Activated CD8-positive, alpha-beta memory T cell treated with anti-CD3 and anti-CD28 coated beads for 24 hours (primary cell): ENCODE results near the gene RAI1.

Source experiments
- DNase-seq: peaks from one replicate; pipeline ENCODE4 v3.0.0-alpha.2; 2020

Gene RAI1

DNA sequence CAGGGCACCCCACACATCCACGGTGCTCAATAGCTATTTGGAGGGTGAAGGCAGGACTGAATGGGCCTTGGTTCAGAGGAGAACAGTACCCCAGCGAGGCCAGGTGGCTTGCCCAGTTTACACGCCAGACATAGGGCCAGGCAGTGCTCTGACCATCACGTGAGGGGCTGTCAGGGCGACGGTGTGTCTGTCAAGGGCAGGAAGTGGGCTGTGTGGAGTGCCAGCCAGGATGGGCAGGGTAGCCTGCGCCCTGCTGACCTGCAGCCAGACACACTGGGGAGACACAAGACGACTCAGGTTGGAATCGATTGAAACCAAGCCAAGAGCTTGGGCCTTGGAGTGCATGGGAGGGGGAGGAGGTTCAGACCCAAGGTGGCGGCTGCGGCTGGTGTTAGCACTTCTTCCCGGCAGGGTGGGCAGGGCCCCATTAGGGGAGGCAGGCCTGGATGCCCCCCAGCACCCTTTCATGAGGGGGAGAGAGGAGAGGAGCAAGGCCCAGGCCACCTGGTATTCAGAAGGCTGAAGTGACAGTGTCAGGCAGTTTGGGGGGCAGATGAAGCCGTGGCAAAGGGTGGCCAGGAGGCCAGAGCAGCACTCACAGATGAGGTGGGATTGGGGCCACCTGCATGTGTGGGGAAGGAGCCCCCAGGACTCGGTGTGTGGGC, 87.3 kb downstream of the RAI1 start:
- no peak for DNase-seq

DNA sequence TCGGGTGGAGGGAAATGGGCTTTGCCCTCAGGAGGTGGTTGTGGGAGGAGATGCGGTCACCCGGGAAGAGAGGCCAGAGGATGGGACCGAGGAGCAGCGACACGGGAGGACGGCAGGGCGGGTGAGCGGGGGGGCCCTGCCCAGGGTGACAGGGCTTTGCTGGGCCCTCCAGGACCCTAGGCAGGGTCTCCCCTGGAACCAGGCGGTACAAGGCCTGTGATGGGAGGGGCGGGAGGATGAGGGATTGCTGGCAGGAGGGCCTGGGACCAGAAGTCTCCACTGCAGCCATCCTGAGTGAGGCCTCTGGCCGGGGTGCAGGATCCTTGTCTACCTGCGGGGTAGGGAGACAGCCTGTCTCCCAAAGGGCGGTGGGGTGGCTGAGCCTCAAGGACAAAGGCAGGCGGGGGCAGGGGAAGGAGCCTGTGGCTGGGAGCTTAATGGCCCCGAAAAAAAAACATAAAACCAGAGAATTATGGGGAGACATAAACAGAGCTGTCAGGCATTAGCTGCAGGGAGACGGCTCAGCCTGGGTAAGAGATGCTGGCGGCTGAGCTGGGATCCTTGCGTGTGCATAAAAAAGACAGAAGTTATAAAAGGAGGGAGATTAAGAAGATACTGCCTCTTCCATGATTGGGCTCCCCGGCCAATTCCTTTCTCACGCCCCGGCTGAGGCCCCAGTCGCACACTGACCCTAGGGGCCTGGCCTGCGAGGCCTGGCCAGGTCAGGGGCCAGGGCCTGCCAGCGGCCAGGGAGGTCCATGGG, 88.8 kb downstream of the RAI1 start:
- no peak for DNase-seq

DNA sequence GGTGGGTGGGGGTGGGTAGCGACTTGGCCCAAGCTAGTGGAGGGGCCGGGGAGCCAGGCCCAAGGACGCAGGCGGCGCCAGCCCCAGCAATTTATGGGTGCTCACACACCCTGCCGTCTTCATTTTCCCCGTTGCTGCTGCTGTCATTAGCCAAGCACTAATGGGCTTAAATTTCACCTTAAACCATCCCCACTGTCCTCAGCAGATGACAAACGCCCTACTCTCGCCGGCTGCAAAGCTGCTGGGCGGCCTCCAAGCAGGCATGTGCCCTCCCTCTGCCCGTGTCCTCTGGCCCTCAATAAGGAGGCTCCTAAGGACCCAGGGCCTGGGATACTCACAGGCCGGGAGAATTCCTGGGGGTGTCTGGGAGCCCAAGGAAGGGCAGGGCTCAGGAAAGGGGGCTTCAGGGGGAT, 89.4 kb downstream of the RAI1 start:
- no peak for DNase-seq

DNA sequence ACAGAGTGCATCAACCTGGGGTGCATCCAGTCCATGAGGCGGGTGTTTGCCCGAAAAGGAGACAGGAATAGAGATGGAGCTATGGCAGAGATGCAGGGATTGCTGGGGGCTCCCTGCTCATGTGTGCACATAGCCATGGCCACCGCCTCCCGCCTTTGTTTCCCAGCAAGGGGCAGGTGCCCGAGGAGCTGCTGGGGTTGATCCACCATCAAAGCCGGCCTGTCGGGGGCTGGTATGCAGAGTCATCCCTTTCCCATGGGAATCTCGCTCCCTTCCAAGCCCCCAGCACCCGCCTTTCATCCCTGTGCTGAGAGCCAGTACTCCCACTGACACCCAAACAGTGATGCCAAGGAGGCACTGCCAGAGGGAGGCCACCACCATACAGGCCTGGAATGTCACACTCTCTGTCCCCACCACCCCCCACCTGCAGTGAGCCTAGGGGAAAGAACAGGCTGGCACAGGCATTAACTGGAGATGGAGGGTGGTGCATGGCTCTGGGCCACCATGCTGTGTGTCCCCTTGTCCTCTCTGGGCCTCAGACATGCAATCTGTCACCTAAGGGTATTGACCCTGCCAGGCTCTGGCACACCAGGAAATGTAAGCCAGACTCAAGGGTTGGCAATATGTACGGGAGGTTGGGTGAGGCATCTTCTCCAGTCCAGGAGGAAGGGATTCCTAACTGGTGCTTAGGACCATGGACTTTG, 90.4 kb downstream of the RAI1 start:
- DNase-seq: no peak

DNA sequence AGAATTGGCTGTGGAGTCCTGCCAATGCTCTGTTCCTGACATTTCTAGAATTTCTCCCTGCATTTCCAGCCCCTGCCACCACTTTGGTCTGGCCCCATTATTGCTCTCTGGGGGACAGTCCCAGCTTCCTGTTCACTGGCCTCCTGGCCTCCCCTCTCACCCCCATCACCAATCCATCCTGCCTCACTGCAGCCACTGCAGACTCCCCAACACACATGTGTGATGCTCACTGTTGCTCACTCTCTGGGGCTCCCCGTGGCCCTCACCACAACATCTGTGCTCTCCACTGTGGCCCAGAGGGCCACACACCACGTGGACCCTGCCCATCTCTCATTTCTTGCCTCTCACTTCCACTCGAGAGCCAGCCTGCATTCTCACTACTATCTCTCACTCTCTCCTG, 91.0 kb downstream of the RAI1 start:
- no peak for DNase-seq

DNA sequence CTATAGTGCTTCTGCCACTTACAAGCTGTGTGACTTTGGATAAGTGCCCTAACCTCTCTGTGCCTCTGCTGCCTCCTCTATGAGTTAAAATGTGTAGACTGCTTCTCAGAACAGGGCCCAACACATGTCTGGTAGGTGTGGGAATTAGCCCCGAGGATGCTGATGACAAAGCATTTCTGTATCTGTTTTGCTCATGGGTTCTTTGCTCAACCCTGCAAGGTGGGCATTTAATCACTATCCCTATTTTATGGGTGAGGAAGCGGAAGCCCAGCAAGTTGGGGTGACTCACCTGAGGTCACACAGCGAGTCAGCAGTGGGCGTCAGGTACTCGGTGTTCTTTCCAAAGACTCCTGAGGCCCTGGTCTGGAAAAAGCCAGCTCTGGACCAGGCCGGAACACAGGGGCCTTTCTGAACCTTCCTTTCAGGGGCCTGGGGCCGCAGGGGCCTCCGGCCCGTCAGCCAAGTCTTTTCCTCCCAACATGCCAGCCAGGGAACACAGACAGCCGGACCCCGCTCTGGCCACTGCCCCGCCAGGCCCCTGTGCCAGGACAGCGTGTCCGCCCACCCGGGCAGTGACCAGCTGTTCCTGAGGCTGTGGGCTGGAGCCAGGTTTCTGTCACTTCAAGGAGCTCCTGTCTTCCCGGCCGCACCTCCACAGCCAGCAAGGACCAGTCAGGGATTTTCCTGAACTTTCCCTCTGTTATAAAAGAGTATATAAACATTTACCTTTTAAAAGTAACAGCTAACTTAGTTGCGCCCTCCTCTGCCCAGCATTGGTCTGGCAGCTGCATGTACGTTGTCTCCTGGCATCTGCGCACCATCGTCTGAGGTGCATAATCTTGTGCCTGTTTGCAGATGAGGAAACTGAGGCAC, 93.0 kb downstream of the RAI1 start:
- DNase-seq: no peak

DNA sequence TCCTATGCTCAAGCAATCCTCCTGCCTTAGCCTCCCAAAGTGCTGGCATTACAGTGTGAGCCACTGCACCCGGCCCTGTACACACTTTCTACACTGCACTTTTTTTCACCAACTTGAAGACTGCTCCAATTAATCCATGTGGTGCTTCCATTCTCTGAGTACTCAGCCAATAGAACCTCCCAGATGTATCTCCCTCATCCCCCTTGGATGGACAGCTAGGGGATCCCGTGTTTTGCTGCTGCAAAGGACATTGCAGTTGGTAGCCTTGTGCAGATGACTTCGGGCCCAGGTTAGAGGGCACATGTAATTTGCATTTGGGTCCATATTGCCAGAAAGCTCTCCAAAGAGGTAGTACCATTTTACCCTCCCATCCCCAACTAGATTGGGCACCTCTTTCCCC, 95.6 kb downstream of the RAI1 start:
- DNase-seq: no peak

DNA sequence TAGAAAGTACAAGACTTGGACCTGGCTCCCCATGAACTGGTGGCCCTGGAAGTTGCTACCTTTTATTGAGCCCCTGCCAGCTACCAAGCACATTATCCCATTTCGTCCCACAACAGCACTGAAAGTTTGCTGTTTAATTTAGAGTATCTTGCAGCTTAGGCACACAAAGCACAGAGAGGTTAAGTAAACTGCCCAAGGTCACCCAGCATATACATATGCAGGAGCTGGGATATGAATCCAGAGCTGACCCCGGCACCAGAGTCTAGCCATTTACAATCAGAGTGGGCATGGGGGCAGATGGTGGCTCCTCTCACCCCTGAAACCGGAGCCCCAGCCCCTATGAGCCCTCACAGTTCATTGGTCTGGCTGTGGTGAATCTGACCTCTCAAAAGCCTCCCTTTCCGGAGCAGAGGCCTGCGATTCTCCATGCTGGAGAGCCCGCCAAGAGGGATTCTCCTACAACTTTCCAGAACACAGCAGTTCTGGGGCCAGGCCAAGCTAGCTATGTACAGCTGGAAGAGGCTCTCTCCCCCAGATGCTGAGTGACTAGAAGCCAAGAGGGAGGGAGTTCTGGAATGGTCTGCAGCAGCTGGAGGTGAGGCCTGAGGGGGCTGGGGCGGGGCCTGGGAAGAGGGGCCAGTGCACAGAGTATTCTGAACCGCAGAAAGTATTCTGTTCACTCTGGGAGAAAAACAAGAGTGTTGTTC, 97.2 kb downstream of the RAI1 start:
- DNase-seq: no peak

DNA sequence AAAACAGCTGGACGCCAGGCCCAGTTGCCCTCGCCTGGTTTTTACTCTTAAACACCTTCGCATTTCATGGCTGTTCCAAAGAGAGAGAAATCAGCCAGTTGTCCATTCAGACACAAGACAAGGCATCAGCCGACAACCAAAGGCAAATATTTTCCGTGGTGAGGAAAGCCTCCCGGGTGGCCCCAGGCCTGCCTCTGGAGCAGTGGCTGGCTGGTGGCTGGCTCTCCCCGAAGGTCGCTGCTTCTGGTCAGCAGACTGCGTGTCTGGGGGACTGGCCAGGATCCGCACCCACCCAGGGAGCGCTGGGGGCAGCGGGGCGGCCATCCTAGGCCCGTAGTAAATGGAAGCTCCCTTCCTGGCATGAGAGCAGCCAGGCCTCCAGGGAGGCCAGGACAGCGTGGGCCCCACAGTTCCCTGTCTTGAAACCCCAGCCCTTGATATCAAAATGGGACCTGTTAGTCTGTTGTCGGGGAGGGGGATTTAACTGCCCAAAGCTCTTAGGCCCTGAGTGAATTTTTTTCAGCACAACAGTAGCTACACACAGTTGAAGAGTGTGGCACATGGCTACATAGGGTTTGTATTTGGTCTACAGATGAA, 97.9 kb downstream of the RAI1 start:
- no peak for DNase-seq

DNA sequence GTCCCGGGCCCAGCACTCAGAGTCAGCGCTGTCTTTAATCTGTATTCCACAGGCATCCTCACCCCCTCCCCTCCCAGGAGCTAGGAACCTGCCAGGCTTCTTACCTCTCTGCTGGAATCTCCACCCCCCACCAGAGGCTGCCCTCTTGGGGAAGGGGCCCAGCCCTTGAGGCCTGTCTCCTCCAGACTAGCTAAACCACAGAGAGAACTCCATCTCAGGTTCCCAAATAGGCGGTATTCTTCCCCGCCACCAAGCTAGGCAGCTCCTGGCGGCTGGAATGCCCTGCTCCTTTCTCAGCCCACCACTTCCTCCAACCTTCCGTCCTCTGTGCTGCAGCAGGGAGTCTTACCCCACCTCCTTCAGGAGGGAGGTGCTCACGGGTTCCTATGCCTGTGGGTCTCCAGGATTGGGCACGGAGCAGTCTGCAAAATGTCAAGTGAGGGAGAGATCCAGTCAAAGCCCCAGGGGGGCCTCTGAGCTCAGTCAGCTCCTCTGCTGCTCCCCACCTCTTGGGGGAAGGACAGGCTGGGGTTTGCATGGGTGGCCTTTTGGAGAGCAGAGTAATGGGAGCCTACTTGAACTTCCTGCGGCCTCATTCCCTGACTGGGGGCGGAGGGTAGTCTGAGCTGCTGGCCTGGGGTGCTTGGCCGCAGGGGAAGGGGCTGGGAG, 99.8 kb downstream of the RAI1 start:
- DNase-seq: no peak

DNA sequence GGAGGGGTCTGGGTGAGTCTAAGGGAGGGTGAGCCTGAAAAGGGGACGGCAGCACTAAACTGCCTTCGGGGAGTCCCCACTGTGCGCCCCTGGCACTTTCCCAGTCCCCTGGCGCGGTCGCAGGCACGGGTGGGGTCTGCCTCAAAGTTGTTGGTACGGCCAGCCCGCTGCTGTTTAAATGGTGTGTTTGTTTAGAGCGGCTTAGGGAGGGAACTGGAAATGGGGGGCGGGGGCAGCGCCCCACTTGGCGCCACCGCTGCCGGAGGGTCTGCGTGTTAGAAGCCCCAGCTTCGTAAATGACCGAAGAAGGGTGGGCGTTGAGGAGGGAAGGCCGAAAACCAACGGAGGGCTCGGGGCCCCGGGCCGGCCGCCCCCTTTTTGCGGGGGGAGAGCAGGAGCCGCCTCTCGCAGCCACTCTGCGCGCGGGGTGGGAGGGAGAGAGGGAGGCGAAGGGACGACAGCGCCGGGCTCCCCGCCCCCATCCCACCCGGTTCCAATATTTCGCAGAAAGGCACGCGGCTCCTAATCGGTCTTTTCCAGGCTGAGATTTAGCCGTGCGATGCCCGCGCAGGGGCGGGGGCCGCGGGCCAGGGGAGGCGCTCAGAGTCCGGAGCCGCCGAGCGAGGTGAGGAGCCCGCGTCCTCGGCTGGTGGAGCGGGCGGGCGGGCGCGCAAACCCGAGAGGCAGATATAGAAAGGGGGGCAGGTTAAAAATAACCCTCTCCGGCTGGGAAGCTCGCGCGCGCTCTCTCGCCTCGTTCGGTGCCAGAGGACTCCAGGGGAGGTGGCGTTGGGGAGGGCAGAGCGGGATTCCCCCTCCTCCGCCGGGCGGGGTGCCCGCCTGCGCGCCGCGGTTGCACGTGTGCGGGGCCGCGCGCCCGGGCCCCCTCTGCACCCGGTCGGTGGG, 100.6 kb downstream of the RAI1 start:
- peak; percentile 73 for DNase-seq

DNA sequence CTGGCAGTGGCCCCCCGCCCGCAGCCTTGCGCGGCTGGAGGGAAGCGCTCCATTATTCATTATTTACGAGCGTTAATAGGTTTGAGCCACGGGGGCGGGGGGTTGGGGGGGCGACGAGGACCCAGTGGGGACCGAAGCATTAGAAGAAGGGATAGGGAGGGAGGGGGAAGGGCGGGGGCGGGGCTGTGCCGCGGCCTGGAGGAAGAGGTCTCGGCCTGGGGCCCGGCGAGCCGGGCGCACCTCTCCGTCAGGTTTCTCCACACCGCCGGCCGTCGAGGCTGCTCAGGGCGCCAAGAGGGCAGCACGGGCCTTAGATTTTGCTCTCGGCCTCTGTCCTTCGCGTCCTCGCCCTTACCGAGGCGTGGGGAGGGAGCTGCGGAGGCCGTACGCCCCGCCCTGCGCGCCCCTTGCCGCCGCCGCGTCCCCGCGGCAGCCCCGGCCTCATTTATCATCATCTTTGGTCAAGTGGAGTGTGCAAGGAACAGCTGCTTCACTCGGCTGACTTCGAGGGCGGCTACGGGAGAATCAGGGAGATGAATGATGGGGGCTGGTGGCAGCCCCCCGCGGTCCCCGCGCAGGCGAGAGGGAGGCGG, 101.4 kb downstream of the RAI1 start:
- DNase-seq: peak; percentile 60

DNA sequence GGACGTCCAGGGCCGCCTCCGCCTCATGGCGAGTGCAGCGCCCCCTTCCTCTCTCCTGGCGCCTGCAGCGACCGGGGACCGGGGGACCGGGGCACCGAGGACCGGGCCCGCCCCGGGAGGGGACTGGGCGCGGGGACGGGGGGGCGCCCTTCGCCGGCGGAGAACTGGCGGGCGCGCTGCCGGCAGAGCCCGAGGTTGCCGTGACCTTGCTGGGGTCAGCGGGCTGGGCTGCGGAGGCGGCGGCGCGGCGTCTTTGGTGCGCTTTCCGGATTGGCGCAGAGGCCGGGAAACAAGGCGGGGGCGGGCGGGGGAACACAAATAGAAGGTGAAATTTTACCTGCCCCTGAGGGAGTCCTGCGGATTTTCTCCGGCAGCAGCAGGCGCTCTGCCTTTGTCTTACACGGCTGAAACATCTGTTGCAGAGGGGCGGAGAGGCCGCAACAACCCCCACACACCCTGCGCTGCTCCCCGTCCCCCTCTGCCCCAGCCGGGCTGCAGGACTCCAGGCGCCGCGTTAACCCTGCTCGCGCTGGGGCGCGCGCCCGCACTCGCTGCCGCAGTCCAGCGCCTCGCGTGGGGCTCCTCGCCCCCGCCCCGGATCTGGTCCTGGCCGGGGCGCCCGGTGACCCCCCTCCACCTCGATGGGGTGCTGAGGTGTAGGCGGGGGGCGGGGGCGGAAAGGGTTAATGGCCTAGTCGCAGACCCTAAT, 102.0 kb downstream of the RAI1 start:
- peak; percentile 77 for DNase-seq

DNA sequence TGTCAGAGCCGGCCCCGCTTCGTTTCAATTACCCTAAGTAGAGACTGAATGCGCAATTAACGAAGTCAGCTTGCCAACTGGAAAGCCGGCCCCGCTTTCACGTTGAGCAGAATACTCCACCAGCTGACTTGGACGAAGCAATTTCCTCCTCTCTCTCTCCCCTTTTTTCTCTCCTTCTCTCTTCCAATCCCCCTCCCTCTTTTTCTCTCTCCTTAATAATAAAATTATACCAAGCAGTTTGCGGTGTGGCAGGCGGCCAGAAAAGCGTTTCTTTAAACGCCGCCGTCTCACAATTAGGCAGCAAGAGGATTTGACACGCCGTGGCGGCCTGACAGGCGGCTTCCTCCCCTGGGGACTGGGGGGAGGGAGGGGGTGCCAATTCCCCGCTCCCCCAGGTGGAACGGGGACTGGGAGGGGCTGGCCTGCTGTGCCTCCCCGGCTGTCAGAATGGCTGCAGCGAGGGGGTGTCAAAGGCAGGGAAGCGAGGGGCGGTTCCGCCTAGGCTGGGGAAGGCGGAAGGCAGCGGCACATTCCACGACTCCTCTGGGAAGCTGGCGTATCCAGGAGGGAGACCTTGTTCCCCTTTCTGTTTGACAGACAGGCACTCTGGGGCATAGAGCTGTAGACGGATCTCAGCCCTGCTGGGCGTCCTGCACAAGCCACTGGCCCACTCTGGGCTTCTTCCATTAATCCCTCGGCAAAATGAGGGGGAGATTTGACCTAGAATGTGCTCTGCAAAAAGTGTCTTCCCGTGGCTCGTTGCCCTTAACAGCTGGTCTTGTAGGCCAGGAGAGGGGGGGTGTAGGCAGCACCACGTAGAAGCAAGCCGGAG, 102.8 kb downstream of the RAI1 start:
- no peak for DNase-seq

DNA sequence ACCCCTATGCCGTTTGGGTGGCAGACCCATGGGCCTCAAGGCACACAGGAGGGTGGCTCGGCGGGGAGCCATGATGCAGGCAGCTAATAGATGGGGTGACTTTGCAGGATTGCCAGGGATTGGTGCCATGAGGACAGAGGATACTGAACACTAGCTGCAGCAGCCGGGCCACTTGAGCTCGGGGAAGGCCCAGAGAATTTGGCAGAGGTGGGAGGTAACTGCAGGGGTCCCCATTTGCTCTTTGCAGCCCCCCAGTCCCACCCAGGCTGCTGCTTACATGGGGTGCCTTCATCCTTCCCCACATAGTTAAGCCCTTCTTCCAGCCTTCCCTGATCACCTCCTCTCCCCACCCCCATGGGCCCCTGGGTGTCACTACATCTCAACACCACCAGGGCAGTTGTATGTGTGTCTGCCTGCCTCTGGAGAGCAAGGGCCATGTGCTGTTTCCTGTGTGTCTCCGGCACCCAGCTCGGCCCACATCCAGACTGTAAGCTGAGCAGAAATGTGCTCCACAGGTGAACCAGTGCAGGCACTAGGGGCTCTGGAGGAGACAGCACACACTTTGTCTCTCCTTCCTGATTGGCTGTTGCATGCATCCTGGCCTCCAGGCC, 103.5 kb downstream of the RAI1 start:
- DNase-seq: peak; percentile 68

DNA sequence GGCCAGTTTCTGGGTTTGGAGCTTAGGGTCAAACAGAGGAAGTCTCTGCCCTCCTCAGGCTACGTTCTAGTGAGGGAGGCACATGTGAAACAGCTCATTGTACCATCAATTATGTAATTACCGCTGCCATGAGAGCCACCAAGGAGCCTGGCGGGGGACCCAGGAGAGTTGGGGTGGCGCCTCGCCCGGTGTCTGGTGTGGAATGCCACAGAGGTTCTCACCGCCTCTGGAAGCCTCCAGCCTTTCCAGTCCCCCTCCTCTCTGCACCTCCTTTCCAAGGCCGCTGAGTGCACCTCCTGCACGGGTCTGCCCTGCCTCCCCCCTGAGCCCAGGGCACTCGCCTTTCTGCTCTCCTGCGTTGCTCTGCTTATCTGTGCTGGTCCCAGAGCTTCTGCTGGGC, 104.1 kb downstream of the RAI1 start:
- DNase-seq: no peak

DNA sequence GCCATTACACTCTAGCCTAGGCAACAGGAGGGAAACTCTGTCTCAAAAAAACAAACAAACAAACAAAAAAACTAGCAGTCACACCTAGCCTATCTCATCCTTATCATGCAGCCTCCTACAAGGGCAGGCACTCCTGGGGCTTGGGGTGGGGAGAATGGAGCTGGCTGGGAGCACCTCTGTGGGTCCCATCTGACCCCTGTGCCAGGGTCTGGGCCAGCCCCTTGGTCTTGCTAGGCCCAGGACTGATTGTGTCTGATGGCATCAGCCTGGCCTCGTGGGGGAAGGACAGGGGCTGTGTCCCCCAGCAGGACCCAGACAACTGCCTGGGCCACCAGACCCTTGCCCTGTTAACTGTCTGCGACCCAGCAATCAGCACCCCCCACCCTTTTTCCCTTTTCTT, 105.7 kb downstream of the RAI1 start:
- DNase-seq: no peak

DNA sequence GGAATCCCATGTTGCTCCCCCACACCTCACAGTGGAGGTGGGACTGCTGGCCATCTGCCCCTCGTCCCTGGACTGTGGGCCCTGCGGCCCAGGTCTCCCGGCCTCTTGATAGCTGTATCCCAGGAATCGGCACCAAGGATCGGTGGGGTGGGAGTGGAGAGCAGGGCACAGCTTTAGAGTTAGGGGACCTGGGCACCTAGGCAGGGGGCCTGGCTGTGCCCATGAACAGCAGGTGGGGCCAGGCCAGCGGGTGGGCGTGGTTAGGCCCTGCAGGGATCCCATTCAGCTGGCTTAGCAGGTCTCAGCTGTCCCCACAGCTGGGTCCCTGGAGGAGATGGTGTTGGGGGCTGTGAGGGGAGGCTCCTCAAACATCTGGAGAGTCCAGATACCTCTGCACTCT, 106.3 kb downstream of the RAI1 start:
- no peak for DNase-seq
